Measurements from ENCODE around the gene GAK. TPM values are rescaled to one million over a fixed set of nuclear protein-coding genes. Genes with fewer than 3 reads are reported as not detected.

Gene GAK
- total and polyA plus RNA-seq, 2 of the 13 experiments (the other 11 are each of a cell fraction or from before 2014, with no cell fraction given): 17.5 to 44.3 TPM

DNA sequence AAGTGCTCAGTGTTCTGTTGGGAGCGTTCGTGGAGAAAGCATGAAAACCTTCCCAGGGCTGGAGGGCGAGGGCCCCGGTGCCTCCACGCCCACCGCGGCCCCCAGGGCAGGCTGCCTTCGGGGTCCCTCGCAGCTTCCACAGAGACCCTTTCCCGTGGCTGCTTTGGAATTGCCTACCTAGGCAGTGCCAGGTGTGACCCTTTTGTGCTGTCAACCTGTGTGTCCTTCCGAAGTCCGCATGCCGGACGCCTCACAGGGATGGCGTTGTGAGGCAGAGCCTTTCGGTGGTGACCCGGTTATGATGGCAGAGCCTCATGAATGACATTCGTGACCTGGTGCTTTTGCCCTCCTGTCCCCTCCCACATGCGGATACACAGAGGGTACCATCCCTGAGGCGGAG is 17.5 kb upstream of the GAK start:
- 91% methylated on average over 10 of the region's 20 CpGs for WGBS (ENCODE audit: low lambda C conversion rate)
- intact Hi-C loops (cut with micrococcal nuclease; ENCODE audit: unreplicated experiment) (no loop called here), in situ Hi-C loops (cut with HindIII; ENCODE audit: extremely low pct_ligation_motif_present, low pct_unique_long_range_greater_than_20kb) (no loop called here)
- Histone ChIP-seq H3K36me3 (replicated peaks in 1 of 2; ENCODE audit: control insufficient read depth in 1 of 2, insufficient read depth in 2 of 2, low read length in 2 of 2) (no peaks in the 10 kb centered on the region), H2AFZ (ENCODE audit: low read length) (no peak overlapping the region), H3K4me1 (ENCODE audit: insufficient read depth, low read length) (peaks cover 30% of the 10 kb centered on the region), H3K9me3 (ENCODE audit: low read length) (no peaks in the 10 kb centered on the region), H3K4me2 (ENCODE audit: low read depth, low read length) (no peak overlapping the region), H3K9ac (ENCODE audit: insufficient read depth, low read depth, low read length) (no peak overlapping the region), H3K79me2 (ENCODE audit: insufficient read depth, low read length) (no peaks in the 10 kb centered on the region), H3K4me3 (replicated peaks in 1 of 3; ENCODE audit: insufficient read depth in 1 of 3, low read depth in 2 of 3, low read length in 3 of 3) (no peak overlapping the region), H4K20me1 (ENCODE audit: insufficient read depth, low read length) (no peaks in the 10 kb centered on the region), H3K27me3 (ENCODE audit: control insufficient read depth in 1 of 2, insufficient read depth in 2 of 2, low read length in 2 of 2) (no peaks in the 10 kb centered on the region), H3K27ac (ENCODE audit: extremely low read length, insufficient read depth, low read length) (no peak overlapping the region)
- BruUV-seq (replicated peaks): no TSS peak
- FAIRE-seq (no peak), DNase-seq (ENCODE audit: low spot score) (no peak), ATAC-seq (no peak)
- POLR2A ChIA-PET: interaction anchor here (0.9 kb wide), 1 partner anchor 276 kb away, joined by 3 read pairs; the partner anchor contains the start of genes ATP5ME and MYL5
- TF ChIP-seq TBL1XR1 (IDR thresholded peaks at IDR 0.05; ENCODE audit: borderline replicate concordance, low read length, partially characterized antibody): no peak
- TF ChIP-seq ZNF747 (CRISPR knock-in tag; IDR thresholded peaks at IDR 0.05; ENCODE audit: borderline replicate concordance): no peak
- TF ChIP-seq, protein P1, sequence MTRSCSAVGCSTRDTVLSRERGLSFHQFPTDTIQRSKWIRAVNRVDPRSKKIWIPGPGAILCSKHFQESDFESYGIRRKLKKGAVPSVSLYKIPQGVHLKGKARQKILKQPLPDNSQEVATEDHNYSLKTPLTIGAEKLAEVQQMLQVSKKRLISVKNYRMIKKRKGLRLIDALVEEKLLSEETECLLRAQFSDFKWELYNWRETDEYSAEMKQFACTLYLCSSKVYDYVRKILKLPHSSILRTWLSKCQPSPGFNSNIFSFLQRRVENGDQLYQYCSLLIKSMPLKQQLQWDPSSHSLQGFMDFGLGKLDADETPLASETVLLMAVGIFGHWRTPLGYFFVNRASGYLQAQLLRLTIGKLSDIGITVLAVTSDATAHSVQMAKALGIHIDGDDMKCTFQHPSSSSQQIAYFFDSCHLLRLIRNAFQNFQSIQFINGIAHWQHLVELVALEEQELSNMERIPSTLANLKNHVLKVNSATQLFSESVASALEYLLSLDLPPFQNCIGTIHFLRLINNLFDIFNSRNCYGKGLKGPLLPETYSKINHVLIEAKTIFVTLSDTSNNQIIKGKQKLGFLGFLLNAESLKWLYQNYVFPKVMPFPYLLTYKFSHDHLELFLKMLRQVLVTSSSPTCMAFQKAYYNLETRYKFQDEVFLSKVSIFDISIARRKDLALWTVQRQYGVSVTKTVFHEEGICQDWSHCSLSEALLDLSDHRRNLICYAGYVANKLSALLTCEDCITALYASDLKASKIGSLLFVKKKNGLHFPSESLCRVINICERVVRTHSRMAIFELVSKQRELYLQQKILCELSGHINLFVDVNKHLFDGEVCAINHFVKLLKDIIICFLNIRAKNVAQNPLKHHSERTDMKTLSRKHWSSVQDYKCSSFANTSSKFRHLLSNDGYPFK (CRISPR knock-in tag; IDR thresholded peaks at IDR 0.05; ENCODE audit: borderline replicate concordance): no peak
- no peak for TF ChIP-seq SNRNP70 (IDR thresholded peaks at IDR 0.05; ENCODE audit: low read depth, low read length)
- TF ChIP-seq SETDB1 (CRISPR knock-in tag; IDR thresholded peaks at IDR 0.05; ENCODE audit: borderline replicate concordance): no peak
- TF ChIP-seq, protein P2, sequence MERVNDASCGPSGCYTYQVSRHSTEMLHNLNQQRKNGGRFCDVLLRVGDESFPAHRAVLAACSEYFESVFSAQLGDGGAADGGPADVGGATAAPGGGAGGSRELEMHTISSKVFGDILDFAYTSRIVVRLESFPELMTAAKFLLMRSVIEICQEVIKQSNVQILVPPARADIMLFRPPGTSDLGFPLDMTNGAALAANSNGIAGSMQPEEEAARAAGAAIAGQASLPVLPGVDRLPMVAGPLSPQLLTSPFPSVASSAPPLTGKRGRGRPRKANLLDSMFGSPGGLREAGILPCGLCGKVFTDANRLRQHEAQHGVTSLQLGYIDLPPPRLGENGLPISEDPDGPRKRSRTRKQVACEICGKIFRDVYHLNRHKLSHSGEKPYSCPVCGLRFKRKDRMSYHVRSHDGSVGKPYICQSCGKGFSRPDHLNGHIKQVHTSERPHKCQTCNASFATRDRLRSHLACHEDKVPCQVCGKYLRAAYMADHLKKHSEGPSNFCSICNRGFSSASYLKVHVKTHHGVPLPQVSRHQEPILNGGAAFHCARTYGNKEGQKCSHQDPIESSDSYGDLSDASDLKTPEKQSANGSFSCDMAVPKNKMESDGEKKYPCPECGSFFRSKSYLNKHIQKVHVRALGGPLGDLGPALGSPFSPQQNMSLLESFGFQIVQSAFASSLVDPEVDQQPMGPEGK (CRISPR knock-in tag; IDR thresholded peaks at IDR 0.05): no peak
- TF ChIP-seq ZNF180 (CRISPR knock-in tag; IDR thresholded peaks at IDR 0.05; ENCODE audit: borderline replicate concordance, low read depth): no peak
- TF ChIP-seq, protein P3, sequence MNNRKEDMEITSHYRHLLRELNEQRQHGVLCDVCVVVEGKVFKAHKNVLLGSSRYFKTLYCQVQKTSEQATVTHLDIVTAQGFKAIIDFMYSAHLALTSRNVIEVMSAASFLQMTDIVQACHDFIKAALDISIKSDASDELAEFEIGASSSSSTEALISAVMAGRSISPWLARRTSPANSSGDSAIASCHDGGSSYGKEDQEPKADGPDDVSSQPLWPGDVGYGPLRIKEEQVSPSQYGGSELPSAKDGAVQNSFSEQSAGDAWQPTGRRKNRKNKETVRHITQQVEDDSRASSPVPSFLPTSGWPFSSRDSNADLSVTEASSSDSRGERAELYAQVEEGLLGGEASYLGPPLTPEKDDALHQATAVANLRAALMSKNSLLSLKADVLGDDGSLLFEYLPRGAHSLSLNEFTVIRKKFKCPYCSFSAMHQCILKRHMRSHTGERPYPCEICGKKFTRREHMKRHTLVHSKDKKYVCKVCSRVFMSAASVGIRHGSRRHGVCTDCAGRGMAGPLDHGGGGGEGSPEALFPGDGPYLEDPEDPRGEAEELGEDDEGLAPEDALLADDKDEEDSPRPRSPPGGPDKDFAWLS (CRISPR knock-in tag; IDR thresholded peaks at IDR 0.05; ENCODE audit: borderline replicate concordance): no peak
- TF ChIP-seq ZNF891 (CRISPR knock-in tag; IDR thresholded peaks at IDR 0.05): no peak
- CTCF ChIA-PET (ENCODE audit: low intra/inter-chr PET ratio, low total read pairs): no interaction called here
